Kidney tubule cell (primary cell): ENCODE results near the gene TMEM139.
"Not testable (repeated sequence)": the region's sequence is repeated elsewhere in the genome, so short reads cannot be mapped to it uniquely, and the experiment has no call there.

Experiments
- DNase-seq: peaks from one replicate; pipeline ENCODE4 v3.0.0-alpha.2; 2018; ENCODE audit warnings: low spot score

TMEM139 gene

GRCh38 chr7:143289421-143289820 is 4.7 kb downstream of the TMEM139 start:
- DNase-seq = no peak

- DNase-seq = not testable (repeated sequence)
Observed at GRCh38 chr7:143289888-143290287, 5.1 kb downstream of the TMEM139 start.

- DNase-seq = no peak
Observed at GRCh38 chr7:143290293-143290692, 5.5 kb downstream of the TMEM139 start.

GRCh38 chr7:143292876-143293275 is 8.1 kb downstream of the TMEM139 start:
- no peak for DNase-seq

GRCh38 chr7:143295870-143296269 is 11.1 kb downstream of the TMEM139 start:
- DNase-seq = peak; percentile 23

GRCh38 chr7:143296686-143297085 is 11.9 kb downstream of the TMEM139 start:
- DNase-seq = no peak

GRCh38 chr7:143299346-143299745 is 14.6 kb downstream of the TMEM139 start:
- DNase-seq = peak; percentile 39

- peak; percentile 41 for DNase-seq
Observed at GRCh38 chr7:143299840-143300239, 15.1 kb downstream of the TMEM139 start.

GRCh38 chr7:143300959-143301935 is 16.5 kb downstream of the TMEM139 start:
- no peak for DNase-seq

GRCh38 chr7:143303733-143304132 is 19.0 kb downstream of the TMEM139 start:
- no peak for DNase-seq

- no peak for DNase-seq
Observed at GRCh38 chr7:143304938-143305337, 20.2 kb downstream of the TMEM139 start.

- peak; percentile 51 for DNase-seq
Observed at GRCh38 chr7:143305423-143306070, 20.8 kb downstream of the TMEM139 start.

- DNase-seq = no peak
Observed at GRCh38 chr7:143308632-143309031, 23.9 kb downstream of the TMEM139 start.

GRCh38 chr7:143314127-143314526 is 29.4 kb downstream of the TMEM139 start:
- no peak for DNase-seq

GRCh38 chr7:143315776-143316175 is 31.0 kb downstream of the TMEM139 start, which contains the start of gene CLCN1:
CLCN1 (plus strand) TSS chr7:143316111; CDS start chr7:143316213, 102 bp downstream.
- DNase-seq = no peak

GRCh38 chr7:143316492-143316891 is 31.7 kb downstream of the TMEM139 start:
- DNase-seq = no peak

- no peak for DNase-seq
Observed at GRCh38 chr7:143318661-143319060, 33.9 kb downstream of the TMEM139 start.

- DNase-seq = no peak
Observed at GRCh38 chr7:143320620-143321019, 35.9 kb downstream of the TMEM139 start.

GRCh38 chr7:143321242-143321641 is 36.5 kb downstream of the TMEM139 start:
- no peak for DNase-seq

- DNase-seq = peak; percentile 27
Observed at GRCh38 chr7:143321734-143322133, 37.0 kb downstream of the TMEM139 start.

- DNase-seq = no peak
Observed at GRCh38 chr7:143322760-143323633, 38.2 kb downstream of the TMEM139 start.

GRCh38 chr7:143323653-143324052 is 38.9 kb downstream of the TMEM139 start:
- DNase-seq = no peak
